ENCODE results near the gene KRTAP3-3. TPM values are rescaled to one million over a fixed set of nuclear protein-coding genes. Genes with fewer than 3 reads are reported as not detected.

Gene KRTAP3-3
- total RNA-seq, 1 donor from 2014 or later, result not detected

- ATAC-seq, result no peak
- no peak for DNase-seq (ENCODE audit: low spot score)
These were observed 32.4 kb downstream of the KRTAP3-3 start for GRCh38 chr17:40961591-40961990.

- ATAC-seq, result no peak
- DNase-seq (ENCODE audit: low spot score), result no peak
These were observed 33.8 kb downstream of the KRTAP3-3 start for GRCh38 chr17:40960144-40960543.

GRCh38 chr17:40958086-40958953 is 35.6 kb downstream of the KRTAP3-3 start:
- DNase-seq (ENCODE audit: low spot score) (no peak), ATAC-seq (no peak)

DNA sequence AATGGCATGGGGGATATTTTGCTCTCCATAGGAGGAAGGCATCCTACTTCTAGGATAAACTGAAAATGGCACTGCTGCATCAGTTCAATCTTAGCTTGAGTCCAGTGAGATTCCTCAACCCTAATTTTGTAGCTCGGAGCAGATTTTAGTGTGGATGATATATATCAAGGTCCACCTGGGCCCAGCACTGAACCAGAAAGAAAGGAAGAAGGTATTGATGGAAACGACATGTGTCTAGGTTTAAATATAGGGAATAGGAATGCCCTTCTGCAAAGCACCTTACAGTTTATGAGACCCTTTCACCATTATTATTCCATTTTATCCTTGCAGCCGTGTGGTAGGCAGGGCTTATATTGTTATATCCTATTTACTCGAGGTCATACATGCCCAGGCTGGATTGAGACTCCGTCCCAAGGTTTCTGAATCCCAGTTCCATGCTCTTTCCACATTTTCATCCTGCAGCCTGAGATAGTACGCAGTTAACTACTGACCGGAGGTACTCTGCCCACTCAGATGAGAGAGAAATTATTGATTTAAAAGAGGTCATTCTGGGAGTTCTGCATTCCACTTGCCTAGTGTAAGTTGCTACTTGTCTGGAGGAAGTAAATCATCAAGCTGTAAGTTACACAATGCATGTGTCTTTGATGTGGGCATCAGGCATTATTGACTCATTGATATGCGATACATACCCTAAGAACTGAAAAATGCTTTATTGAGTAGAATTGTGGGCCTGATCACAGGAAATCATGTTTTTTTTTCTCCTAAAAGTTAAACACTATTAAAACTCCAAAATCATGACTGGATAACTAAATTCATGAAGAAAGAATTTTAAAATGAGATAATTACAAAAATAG is 37.3 kb downstream of the KRTAP3-3 start:
- ATAC-seq (no peak), DNase-seq (ENCODE audit: low spot score) (no peak)

DNA sequence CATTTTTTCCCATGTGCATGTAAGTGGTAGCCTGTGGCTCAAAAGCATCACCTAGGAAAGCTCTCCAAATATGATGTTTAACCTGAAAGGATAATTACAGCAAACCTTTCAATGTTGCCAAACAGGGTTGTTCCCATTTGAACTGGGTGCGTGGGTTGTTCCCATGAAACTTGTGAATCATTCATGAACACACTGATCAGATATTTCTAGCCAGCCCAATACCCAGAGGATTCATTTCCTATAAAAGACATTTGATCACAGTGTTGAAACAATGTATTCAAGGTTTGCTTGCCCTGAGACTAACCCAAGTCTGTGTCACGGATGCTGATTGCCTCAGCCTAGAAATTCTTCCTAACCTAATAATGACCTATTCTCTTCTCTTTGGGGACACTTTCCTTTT is 40.1 kb downstream of the KRTAP3-3 start:
- ATAC-seq (no peak), DNase-seq (ENCODE audit: low spot score) (no peak)

- no peak for DNase-seq (ENCODE audit: low spot score)
- no peak for ATAC-seq
These were observed 41.3 kb downstream of the KRTAP3-3 start for GRCh38 chr17:40952661-40953060.

DNA sequence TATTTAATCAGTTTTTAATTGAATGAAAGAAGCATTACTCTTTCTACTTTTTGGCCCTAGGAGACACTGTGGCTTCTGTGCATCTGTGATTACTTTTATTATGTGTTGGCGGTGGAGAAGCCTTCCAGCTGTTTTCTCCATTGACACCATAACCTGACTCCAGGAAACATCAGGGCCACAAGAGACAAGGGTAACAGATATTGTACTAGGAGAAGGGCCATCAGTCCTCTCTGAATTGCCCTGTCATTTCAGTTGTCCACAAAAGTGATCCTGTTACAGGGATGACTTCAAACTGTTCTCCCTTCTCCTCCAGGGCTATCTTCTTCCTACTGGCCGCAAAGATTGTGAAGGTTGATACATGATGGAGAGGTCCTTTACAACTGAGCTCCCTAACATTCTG is 41.8 kb downstream of the KRTAP3-3 start:
- no peak for ATAC-seq
- DNase-seq (ENCODE audit: low spot score), result no peak

DNA sequence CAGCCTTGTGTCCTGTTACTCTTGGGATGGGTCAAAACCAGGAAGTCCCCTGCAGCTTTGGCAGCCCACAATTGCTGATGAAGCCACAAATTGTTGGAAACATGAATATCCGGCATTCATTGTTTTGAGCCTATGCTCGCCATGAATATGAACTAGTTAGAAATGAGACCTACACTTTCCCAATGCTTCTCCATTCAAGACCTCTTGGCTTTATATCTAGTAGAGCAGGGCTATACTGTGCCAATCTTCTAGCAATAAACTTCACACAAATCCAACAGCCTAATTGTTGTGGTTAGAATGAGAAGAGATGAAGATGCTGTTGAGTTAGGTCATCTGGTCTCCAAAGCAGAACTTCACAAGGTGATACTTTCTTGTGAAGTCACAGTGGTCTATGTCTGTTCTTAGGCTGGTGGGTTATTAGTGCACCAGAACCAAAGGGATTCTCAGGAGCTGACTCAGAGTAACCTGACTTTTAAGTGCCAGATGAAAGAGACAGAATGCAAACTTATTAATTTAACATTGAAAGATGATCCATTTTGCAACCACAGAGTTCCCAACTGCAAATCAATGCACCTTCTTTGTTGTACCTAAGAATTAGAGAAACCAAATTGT is 42.8 kb downstream of the KRTAP3-3 start:
- ATAC-seq, result no peak
- no peak for DNase-seq (ENCODE audit: low spot score)

DNA sequence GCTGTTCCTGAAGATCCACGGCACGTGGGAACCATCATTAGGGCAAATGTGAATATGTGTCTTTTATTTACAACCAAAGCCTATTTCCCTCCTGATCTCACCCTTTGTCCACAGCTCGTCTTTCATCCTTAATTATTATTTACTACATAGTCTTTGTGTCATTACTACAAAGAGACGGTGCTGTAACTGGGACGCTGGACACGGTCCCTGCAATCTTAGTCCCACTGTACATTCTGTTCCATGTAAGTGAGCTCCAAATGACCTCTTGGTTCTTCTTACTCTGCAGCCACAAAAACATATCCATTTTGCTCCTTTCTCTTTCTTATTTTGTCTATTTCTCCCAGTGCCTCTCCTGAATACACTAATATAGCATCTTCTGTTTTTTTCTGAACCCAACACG is 43.8 kb downstream of the KRTAP3-3 start:
- no peak for DNase-seq (ENCODE audit: low spot score)

DNA sequence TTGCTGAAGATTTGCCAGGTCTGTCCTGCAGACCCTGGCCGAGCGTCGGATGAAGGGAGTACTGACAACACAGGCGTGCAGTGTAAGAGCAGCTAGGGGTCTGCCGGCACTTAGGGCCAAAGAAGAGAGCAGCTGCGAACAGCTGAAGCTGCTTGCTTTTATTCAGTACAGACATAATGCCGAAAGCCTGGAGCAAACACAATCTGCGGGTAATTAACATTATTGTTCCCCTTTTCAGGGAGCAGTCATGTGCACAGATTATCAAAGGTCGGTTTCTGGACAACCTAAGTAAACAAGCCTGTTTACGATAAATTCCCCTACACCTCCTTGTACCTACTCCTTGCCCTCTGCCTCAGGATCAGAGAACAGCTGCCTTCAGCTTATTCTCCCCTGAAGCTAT is 44.5 kb downstream of the KRTAP3-3 start:
- DNase-seq (ENCODE audit: low spot score), result no peak
- ATAC-seq, result no peak

More for the DNA sequence above, 43.8 kb downstream of the KRTAP3-3 start:
- no peak for ATAC-seq

GRCh38 chr17:40947929-40948328 is 46.0 kb downstream of the KRTAP3-3 start:
- ATAC-seq (no peak), DNase-seq (ENCODE audit: low spot score) (no peak)

- ATAC-seq (no peak), DNase-seq (ENCODE audit: low spot score) (no peak)
These were observed 48.5 kb downstream of the KRTAP3-3 start for GRCh38 chr17:40945414-40945813.

GRCh38 chr17:40944531-40944930 is 49.4 kb downstream of the KRTAP3-3 start:
- no peak for ATAC-seq

More at GRCh38 chr17:40944531-40944930, 49.4 kb downstream of the KRTAP3-3 start:
- no peak for DNase-seq (ENCODE audit: low spot score)

Other genes starting within 250 kb of the KRTAP3-3 start
- not detected for gene KRT25, start 238.8 kb downstream of the KRTAP3-3 start, total RNA-seq
- not detected for gene KRT26, start 222.0 kb downstream of the KRTAP3-3 start, total RNA-seq
- gene KRT27, start 211.6 kb downstream of the KRTAP3-3 start, total RNA-seq, result not detected
- not detected for gene KRT28, start 194.2 kb downstream of the KRTAP3-3 start, total RNA-seq
- gene KRT10, start 171.6 kb downstream of the KRTAP3-3 start, total RNA-seq, result 12.2 TPM
- not detected for gene KRT12, start 126.9 kb downstream of the KRTAP3-3 start, total RNA-seq
- gene KRT20, start 108.9 kb downstream of the KRTAP3-3 start, total RNA-seq, result 0.40 TPM
- gene KRT23, start 56.5 kb downstream of the KRTAP3-3 start, total RNA-seq, result 0.13 TPM
- not detected for gene KRT39, start 27.2 kb downstream of the KRTAP3-3 start, total RNA-seq
- gene KRT40, start 9.8 kb downstream of the KRTAP3-3 start, total RNA-seq, result not detected
- gene KRTAP3-2, start 5.7 kb upstream of the KRTAP3-3 start, total RNA-seq, result not detected
- not detected for gene KRTAP3-1, start 15.0 kb upstream of the KRTAP3-3 start, total RNA-seq
- gene KRTAP1-5, start 33.0 kb upstream of the KRTAP3-3 start, total RNA-seq, result not detected
- gene KRTAP1-4, start 36.0 kb upstream of the KRTAP3-3 start, total RNA-seq, result not detected
- not detected for gene KRTAP1-3, start 40.7 kb upstream of the KRTAP3-3 start, total RNA-seq
- not detected for gene KRTAP1-1, start 47.3 kb upstream of the KRTAP3-3 start, total RNA-seq
- gene KRTAP2-1, start 53.2 kb upstream of the KRTAP3-3 start, total RNA-seq, result not detected
- gene KRTAP2-2, start 61.1 kb upstream of the KRTAP3-3 start, total RNA-seq, result not detected
- not detected for gene KRTAP2-3, start 66.0 kb upstream of the KRTAP3-3 start, total RNA-seq
- not detected for gene KRTAP2-4, start 71.7 kb upstream of the KRTAP3-3 start, total RNA-seq
- gene KRTAP4-7, start 90.0 kb upstream of the KRTAP3-3 start, total RNA-seq, result not detected
- gene KRTAP4-8, start 104.0 kb upstream of the KRTAP3-3 start, total RNA-seq, result not detected
- not detected for gene KRTAP4-16, start 108.0 kb upstream of the KRTAP3-3 start, total RNA-seq
- gene KRTAP4-9, start 111.2 kb upstream of the KRTAP3-3 start, total RNA-seq, result not detected
- not detected for gene KRTAP4-11, start 124.2 kb upstream of the KRTAP3-3 start, total RNA-seq
- not detected for gene KRTAP4-12, start 130.0 kb upstream of the KRTAP3-3 start, total RNA-seq
- not detected for gene KRTAP4-6, start 146.4 kb upstream of the KRTAP3-3 start, total RNA-seq
- gene KRTAP4-5, start 155.7 kb upstream of the KRTAP3-3 start, total RNA-seq, result not detected
- gene KRTAP4-4, start 166.6 kb upstream of the KRTAP3-3 start, total RNA-seq, result not detected
- not detected for gene KRTAP4-3, start 174.1 kb upstream of the KRTAP3-3 start, total RNA-seq
- gene KRTAP4-2, start 184.1 kb upstream of the KRTAP3-3 start, total RNA-seq, result not detected
- not detected for gene KRTAP4-1, start 190.7 kb upstream of the KRTAP3-3 start, total RNA-seq
- gene KRTAP9-1, start 195.7 kb upstream of the KRTAP3-3 start, total RNA-seq, result not detected
- not detected for gene KRTAP9-2, start 232.5 kb upstream of the KRTAP3-3 start, total RNA-seq
- not detected for gene KRTAP9-3, start 238.3 kb upstream of the KRTAP3-3 start, total RNA-seq
- not detected for gene KRTAP9-8, start 243.8 kb upstream of the KRTAP3-3 start, total RNA-seq